ENCODE data around the gene FMN1.

Gene FMN1

DNA sequence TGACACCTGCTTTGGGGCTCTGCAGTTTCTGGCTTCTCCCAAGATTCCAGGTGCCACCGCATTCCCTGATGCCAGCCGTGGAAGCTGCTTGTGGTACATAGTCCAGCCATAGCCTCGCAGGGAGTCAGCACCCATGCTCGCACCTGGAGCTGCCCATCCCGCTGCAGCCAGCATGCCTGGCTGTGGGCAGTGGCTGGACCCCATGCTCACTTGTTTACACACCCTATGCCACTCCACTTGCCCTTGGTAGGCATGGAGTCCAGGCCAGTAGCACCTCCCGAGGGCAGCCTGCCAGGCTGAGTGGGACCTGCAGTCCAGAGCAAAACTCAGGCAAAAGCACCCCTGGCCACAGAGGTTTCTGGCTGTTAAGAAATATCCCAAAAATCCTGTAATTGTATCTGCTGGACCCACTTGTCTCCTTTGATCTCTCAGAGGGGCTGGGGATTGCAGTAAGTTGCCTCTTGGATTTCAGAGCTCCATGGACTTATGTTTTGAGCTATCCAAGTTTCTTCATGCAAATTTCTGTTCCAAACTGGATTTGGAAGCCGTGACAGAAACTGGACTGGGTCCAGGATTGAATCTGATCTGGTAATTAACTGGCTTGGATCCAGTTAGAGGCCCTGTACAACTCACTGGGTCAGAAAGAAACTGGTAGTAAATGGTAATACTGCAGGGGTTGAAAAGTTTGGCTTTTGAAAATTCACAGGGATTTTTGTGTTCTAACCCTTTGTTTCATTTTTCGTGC, 149.3 kb downstream of the FMN1 start:
- DNase-seq (ENCODE audit: insufficient read length, low spot score), result no peak
- no peak for TF ChIP-seq POLR2A (IDR thresholded peaks at IDR 0.05; ENCODE audit: low read depth, low read length)
- no peak for FAIRE-seq

DNA sequence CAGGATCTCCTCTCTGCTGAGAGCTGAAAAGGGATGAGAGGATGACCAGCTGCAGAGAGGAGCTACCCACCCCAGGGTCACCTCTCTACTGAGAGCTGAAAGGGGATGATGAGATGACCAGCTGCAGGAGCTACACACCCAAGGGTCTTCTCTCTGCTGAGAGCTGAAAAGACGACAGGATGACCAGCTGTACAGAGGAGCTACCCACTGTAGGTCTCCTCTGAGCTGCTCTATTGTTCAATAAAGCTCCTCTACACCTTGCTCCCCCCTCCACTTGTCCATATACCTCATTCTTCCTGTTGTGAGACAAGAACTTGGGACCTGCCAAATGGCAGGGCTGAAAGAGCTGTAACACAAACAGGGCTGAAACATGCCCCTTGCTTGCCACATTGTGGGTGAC, 149.9 kb downstream of the FMN1 start:
- TF ChIP-seq POLR2A (IDR thresholded peaks at IDR 0.05; ENCODE audit: low read depth, low read length), result no peak
- no peak for DNase-seq (ENCODE audit: insufficient read length, low spot score)
- FAIRE-seq, result no peak

DNA sequence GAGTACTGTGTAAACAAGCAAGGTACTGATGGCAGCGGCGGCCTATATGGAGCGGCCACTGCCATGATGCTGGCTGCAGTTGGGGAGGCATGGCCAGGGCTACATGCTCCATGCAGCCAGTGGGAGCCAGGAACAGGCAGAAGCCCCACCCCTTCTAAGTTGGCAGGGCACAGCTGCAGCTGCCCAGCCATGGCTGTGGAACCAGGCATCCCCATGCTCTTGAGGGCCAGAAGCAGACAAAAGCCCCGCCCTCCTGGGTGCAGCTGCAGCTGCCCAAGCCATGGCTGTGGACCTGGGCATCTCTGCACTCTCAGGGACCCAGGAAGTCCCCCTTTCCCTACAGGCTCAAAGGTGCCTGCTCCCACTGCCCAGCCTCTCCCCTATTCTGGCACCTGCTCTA, 150.9 kb downstream of the FMN1 start:
- no peak for TF ChIP-seq POLR2A (IDR thresholded peaks at IDR 0.05; ENCODE audit: low read depth, low read length)
- DNase-seq (ENCODE audit: insufficient read length, low spot score) (no peak), FAIRE-seq (no peak)

DNA sequence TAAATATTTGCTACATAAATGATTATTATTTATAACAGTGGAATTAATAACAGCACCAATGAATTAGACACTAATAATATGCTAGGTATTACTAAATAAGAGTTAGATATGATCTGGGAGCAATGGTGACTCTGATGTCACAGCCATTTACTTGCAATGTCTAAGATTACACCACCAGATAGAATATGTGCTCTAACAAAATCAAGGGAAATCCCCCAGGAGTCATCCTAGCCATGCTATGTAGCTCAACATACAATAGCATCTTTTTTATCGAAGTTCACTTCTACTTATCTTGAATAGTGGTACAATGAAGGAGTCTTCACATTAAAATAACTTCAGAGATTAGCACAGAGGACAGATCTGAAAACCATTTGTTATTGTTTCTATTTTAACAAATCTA, 154.0 kb downstream of the FMN1 start:
- no peak for TF ChIP-seq POLR2A (IDR thresholded peaks at IDR 0.05; ENCODE audit: low read depth, low read length)
- FAIRE-seq (peak; percentile 6), DNase-seq (ENCODE audit: insufficient read length, low spot score) (no peak)

DNA sequence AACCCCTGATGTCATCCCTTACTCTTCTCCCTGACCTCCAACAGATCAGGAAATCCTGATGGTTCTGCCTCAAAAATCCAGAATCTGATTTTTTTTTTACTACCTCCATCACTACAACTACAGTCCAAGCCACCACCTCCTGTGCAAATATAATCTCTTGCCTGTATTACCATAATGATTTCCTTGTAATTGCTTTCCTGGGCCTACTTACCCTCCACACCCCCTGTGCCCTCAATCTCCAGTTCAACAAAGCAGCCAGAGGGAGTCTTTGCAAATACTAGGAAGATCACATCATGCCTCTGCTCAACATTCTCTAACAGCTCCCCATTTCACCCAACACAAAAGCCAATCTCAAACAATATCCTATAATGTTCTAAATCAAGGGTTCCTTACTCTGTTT, 159.9 kb downstream of the FMN1 start:
- no peak for TF ChIP-seq POLR2A (IDR thresholded peaks at IDR 0.05; ENCODE audit: low read depth, low read length)
- FAIRE-seq, result no peak
- no peak for DNase-seq (ENCODE audit: insufficient read length, low spot score)

DNA sequence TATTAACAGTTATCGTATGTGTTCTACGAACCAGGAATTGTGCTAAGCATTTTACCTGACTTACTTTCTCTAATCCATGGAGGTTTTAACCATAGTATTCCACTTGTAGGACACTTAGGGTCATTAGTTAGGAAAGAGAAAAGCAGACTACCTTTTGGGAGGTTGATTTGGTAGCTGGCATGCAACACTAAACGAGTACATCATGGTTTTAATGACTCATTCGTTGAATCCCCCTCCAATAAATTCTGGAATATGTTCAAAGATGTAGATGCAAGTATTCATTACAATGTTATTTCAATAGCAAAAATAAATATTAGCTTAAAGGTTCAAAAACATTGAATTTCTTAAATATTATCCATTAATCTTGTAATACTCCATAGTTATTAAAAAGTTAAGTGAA, 162.5 kb downstream of the FMN1 start:
- FAIRE-seq (no peak), DNase-seq (ENCODE audit: insufficient read length, low spot score) (no peak)
- no peak for TF ChIP-seq POLR2A (IDR thresholded peaks at IDR 0.05; ENCODE audit: low read depth, low read length)

DNA sequence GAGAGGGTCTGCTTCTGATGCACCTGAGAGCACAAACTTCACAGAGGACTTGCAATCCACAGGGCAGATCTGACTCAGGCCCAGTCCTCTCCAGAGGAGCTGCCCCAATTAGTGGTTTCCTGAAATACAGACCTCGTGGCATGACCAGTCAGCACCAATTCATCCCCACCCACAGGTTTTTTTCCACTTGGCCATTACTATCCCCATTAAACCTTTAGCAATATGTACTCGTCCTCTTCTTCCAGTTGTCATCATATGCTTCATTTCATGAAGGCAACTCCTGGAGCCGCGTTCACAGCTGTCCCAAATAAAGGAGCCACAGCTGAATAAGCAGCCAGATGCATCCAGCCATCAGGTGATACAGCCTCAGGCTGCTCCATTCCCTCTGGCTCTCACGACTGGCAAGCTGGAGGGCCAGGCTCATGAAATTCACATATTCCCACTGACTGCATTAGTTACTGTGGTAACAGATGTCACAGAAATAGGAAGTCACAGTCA, 163.1 kb downstream of the FMN1 start:
- TF ChIP-seq POLR2A (IDR thresholded peaks at IDR 0.05; ENCODE audit: low read depth, low read length), result no peak
- DNase-seq (ENCODE audit: insufficient read length, low spot score) (peak; percentile 44), FAIRE-seq (peak; percentile 96)

DNA sequence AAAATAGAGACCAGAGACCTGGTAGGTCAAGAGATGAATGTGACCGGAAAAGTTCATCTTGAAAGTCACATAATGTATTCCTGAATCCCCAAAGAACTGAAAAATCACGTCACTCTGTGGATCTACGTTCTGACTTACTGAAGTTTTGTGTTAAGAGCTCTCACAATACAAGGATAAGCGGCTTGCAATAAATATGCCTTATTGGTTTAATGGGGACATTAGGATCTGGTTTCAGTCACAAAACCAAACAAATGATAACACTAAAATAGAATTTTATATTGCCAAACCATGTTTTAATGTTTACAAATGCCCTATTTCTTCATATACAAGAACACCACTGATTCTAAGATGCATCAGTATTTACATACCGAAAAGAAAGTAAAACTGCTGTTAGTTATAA, 164.2 kb downstream of the FMN1 start:
- no peak for TF ChIP-seq POLR2A (IDR thresholded peaks at IDR 0.05; ENCODE audit: low read depth, low read length)
- FAIRE-seq, result no peak
- no peak for DNase-seq (ENCODE audit: insufficient read length, low spot score)

DNA sequence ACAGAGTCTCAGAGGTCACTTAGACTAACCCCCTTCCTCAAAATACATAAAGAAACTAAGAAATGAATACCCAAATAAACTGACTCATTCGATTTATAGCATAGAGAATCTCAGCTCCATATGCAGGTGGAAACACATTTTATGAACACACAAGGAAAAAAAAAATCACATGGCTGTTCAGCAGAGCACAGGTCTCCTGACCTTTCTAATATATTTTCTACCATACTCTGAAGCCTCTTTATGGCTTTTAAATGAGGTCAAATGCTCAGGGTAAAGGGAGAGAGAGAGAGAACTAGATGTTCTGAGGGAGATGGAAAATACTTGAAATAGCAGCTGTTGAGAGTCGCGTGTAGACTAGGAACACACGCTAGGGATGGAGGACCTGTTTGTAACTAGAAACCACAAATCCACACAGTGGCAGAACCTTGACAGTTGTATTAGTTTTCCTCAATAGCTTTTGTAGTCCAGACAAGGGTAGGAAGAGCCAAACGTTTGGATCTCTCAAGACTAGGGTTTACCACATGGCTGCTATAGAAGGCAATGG, 165.3 kb downstream of the FMN1 start:
- no peak for TF ChIP-seq POLR2A (IDR thresholded peaks at IDR 0.05; ENCODE audit: low read depth, low read length)
- DNase-seq (ENCODE audit: insufficient read length, low spot score) (no peak), FAIRE-seq (no peak)

DNA sequence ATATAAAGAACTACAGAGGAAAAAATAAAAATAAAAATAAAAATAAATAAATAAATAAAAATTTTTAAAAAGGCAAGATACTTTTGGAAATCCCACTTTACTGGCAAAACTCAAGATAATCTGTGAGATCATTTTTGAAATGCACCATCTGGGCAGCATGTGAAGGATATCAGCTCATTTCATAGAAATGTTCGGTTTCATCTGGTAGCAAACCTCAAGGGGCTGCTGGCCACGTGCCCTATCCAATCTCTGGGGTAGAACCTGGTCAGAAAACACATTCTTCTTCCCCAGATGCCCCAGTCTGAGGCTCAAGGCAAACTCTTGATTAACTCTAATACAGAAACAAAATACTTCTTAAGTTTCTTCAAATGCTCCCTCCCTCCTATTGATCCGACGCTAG, 166.0 kb downstream of the FMN1 start:
- TF ChIP-seq POLR2A (IDR thresholded peaks at IDR 0.05; ENCODE audit: low read depth, low read length), result no peak
- no peak for FAIRE-seq
- no peak for DNase-seq (ENCODE audit: insufficient read length, low spot score)

DNA sequence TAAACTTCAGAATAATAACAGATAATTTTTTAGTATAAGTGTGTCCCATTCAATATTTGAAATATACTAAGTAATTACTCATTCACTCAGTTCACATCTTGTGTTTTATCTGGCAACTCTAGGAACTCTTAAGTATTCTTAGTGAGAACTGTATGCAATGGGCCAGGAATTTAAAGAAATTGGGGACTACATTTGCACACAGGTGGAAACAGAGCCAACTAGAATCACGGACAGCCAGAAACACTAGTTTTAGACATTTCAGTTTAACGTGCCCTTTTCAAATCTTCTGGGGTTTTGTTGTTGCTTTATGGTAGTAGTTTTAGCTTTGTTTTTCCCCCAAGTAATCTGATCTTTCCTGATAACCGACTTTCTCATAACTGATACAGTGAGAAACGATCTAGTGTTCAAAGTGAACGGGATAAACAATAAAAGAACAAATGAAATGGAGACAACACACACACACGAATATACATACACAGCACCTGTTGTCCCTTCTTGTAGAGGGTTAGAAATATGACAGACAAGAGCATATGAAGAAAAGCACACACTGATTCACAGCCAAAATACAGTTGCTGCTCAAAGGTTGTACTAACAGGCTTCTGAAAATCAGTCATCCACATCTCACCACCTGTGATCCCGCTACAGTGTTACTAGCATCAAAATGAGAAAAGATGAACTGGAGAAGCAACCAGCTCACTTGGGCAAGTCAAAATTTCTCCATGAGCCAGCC, 167.0 kb downstream of the FMN1 start:
- DNase-seq (ENCODE audit: insufficient read length, low spot score) (no peak), FAIRE-seq (peak; percentile 66)
- TF ChIP-seq POLR2A (IDR thresholded peaks at IDR 0.05; ENCODE audit: low read depth, low read length), result no peak

DNA sequence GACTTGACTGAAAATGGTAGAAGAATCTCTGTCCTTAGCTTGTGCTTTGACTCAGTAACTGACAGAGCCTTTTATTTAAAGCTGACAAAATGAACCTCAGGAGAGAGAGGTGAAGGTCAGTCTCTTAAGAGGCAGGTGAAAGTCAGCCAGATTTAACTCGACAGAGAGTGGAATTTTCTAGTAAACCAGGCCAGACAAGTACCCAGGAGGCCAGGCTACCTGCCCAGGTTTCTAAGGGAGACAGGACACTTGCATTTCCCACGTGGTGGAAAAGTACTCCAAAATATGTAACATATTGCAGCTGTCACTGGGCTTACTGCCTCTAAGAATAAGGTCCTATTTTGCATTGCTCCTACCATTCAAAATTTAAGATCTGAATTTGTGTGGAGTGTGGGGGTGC, 167.9 kb downstream of the FMN1 start:
- DNase-seq (ENCODE audit: insufficient read length, low spot score) (no peak), FAIRE-seq (no peak)
- no peak for TF ChIP-seq POLR2A (IDR thresholded peaks at IDR 0.05; ENCODE audit: low read depth, low read length)

DNA sequence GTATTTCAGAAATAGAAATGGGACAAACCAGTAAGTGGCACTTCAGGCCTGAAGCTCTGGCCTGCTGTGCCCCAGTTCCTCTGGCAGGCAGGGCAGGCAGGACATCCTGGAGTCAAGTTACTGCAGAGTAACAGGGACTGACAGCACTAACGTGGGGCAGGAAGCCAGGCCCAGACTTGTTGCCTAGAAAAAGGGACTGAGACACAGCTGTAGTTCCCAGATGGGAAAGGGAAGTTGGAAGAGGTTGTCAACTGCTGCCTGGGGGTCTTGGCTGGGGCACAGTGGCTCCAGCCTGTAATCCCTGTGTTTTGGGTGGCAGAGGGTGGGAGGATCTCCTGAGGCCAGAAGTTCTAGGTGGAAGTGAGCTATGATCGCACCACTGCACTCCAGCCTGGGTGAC, 171.9 kb downstream of the FMN1 start:
- FAIRE-seq (peak; percentile 97), DNase-seq (ENCODE audit: insufficient read length, low spot score) (peak; percentile 42)
- no peak for TF ChIP-seq POLR2A (IDR thresholded peaks at IDR 0.05; ENCODE audit: low read depth, low read length)

DNA sequence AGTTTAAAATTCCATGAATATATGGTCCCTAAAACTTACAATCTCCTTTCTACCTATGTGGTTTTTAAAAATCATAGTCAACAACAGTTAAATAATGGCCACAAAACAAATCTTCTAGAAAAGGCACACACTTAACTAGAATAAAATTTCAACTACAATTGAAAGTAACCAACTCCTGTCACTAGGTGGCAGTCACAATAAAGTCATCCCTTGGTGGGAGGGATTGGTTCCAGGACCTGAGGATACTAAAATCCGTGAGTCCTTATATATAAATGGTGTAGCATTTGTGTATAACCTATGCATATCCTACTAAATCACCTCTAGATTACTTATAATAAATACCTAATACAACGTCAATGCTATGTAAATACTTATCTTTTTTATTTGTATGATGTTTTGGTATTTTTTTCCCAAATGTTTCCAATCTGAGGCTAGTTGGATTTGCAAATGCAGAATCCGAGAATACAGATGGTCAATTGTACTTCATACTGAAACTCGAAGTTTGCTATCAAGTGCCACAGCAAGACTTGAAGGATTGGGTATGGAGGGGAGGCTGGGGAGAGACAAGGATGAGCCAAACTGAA, 172.6 kb downstream of the FMN1 start:
- peak; percentile 85 for FAIRE-seq
- DNase-seq (ENCODE audit: insufficient read length, low spot score), result peak; percentile 50
- TF ChIP-seq POLR2A (IDR thresholded peaks at IDR 0.05; ENCODE audit: low read depth, low read length), result no peak
